HEK293 (cell line): ENCODE results near the gene THTPA.

Experiments
- CTCF ChIA-PET: fragments of 350-600 bp; formaldehyde crosslinking; extraction: SDS; loops from one replicate; lab custom pipeline; 2021; ENCODE audit warnings: antibody characterized with exemption; lab: Yijun Ruan, JAX
- POLR2A ChIA-PET: fragments of 300-600 bp; formaldehyde crosslinking; extraction: SDS; loops from one replicate; lab custom pipeline; 2020; ENCODE audit warnings: antibody characterized with exemption, inconsistent platforms; lab: Yijun Ruan, JAX
- H3K27ac ChIP-seq: fragments of 200-500 bp; sonication (Bioruptor generic); 2 replicates; pipeline ENCODE4 v1.5.1; 2014; ENCODE audit warnings: low read depth, low read length, control low read depth, inconsistent platforms; ENCODE audit errors: extremely low read depth
- H3K36me3 ChIP-seq, 2 experiments: fragments of 200-500 bp in 1 of 2; sonication (Bioruptor generic) in 1 of 2; 1 replicate in 1 of 2; 2 replicates in 1 of 2; pipeline ENCODE4 v1.5.1; 2014 to 2017; ENCODE audit warnings: inconsistent platforms in 2 of 2, low read length in 2 of 2; ENCODE audit not compliant: control insufficient read depth in 2 of 2, insufficient read depth in 1 of 2
- H3K4me1 ChIP-seq: fragments of 200-500 bp; sonication (Bioruptor generic); 2 replicates; pipeline ENCODE4 v1.5.1; 2014; ENCODE audit warnings: mild to moderate bottlenecking, low read length, inconsistent platforms; ENCODE audit not compliant: control insufficient read depth, insufficient read depth
- H3K4me3 ChIP-seq: 2 replicates; pipeline ENCODE4 v1.5.1; 2011; ENCODE audit warnings: low read depth, mild to moderate bottlenecking, control low read depth, low read length, moderate library complexity
- H3K9me3 ChIP-seq: fragments of 200-500 bp; sonication (Bioruptor generic); 2 replicates; pipeline ENCODE4 v1.5.1; 2014; ENCODE audit warnings: low read depth, low read length, inconsistent platforms; ENCODE audit not compliant: control insufficient read depth, insufficient read depth
- EGR2 ChIP-seq: fragments of 450-650 bp; formaldehyde crosslinking; IDR thresholded peaks from 2 replicates; pipeline ENCODE4 v1.5.1; 2016; ENCODE audit warnings: low read depth, missing biosample characterization, missing genetic modification characterization
- GFI1B ChIP-seq: fragments of 450-650 bp; formaldehyde crosslinking; IDR thresholded peaks from 2 replicates; pipeline ENCODE4 v1.5.1; 2016; ENCODE audit warnings: missing biosample characterization, missing genetic modification characterization
- GLI2 ChIP-seq: fragments of 450-650 bp; formaldehyde crosslinking; IDR thresholded peaks from 2 replicates; pipeline ENCODE4; 2017; ENCODE audit warnings: missing biosample characterization, missing genetic modification characterization, low read depth, borderline replicate concordance
- KLF1 ChIP-seq: fragments of 450-650 bp; formaldehyde crosslinking; IDR thresholded peaks from 2 replicates; pipeline ENCODE4 v1.5.1; 2016; ENCODE audit warnings: missing biosample characterization, missing genetic modification characterization
- KLF16 ChIP-seq: fragments of 450-650 bp; formaldehyde crosslinking; IDR thresholded peaks from 2 replicates; pipeline ENCODE4 v1.5.1; 2017; ENCODE audit warnings: missing biosample characterization, missing genetic modification characterization
- KLF7 ChIP-seq: fragments of 450-650 bp; formaldehyde crosslinking; IDR thresholded peaks from 2 replicates; pipeline ENCODE4 v1.5.1; 2016; ENCODE audit warnings: missing biosample characterization, missing genetic modification characterization, borderline replicate concordance
- PRDM10 ChIP-seq: fragments of 450-650 bp; formaldehyde crosslinking; IDR thresholded peaks from 2 replicates; pipeline ENCODE4 v1.5.1; 2016; ENCODE audit warnings: missing biosample characterization, missing genetic modification characterization
- ZBTB1 ChIP-seq: fragments of 450-650 bp; formaldehyde crosslinking; IDR thresholded peaks from 2 replicates; pipeline ENCODE4 v1.5.1; 2016; ENCODE audit warnings: missing biosample characterization, missing genetic modification characterization
- ZBTB17 ChIP-seq: fragments of 450-650 bp; formaldehyde crosslinking; IDR thresholded peaks from 2 replicates; pipeline ENCODE4 v1.5.1; 2016; ENCODE audit warnings: missing biosample characterization, missing genetic modification characterization
- ZBTB6 ChIP-seq: fragments of 450-650 bp; formaldehyde crosslinking; IDR thresholded peaks from 2 replicates; pipeline ENCODE4 v1.5.1; 2017; ENCODE audit warnings: missing biosample characterization, missing genetic modification characterization
- ZNF274 ChIP-seq, 2 experiments: fragments of 200-500 bp in 1 of 2; fragments of 450-650 bp in 1 of 2; sonication (Bioruptor generic) in 1 of 2; formaldehyde crosslinking in 1 of 2; IDR thresholded peaks; 2 replicates each; pipeline versions ENCODE4 v1.5.1 to v1.6.1; 2014 to 2016; ENCODE audit warnings: borderline replicate concordance in 1 of 2, inconsistent platforms in 1 of 2, low read length in 1 of 2, missing biosample characterization in 1 of 2, missing genetic modification characterization in 1 of 2
- ZNF335 ChIP-seq: fragments of 450-650 bp; formaldehyde crosslinking; conservative IDR thresholded peaks from 2 replicates; pipeline ENCODE4 v1.5.1; 2016; ENCODE audit warnings: missing biosample characterization, missing genetic modification characterization
- ZNF394 ChIP-seq: fragments of 450-650 bp; formaldehyde crosslinking; IDR thresholded peaks from 2 replicates; pipeline ENCODE4 v1.5.1; 2016; ENCODE audit warnings: missing biosample characterization, missing genetic modification characterization, mild to moderate bottlenecking, moderate library complexity, borderline replicate concordance
- ZNF426 ChIP-seq: fragments of 450-650 bp; formaldehyde crosslinking; IDR thresholded peaks from 2 replicates; pipeline ENCODE4 v1.5.1; 2017; ENCODE audit warnings: missing biosample characterization, missing genetic modification characterization, mild to moderate bottlenecking, inconsistent platforms, moderate library complexity
- ZNF776 ChIP-seq: fragments of 450-650 bp; formaldehyde crosslinking; IDR thresholded peaks from 2 replicates; pipeline ENCODE4 v1.5.0; 2017; ENCODE audit warnings: missing biosample characterization, missing genetic modification characterization, borderline replicate concordance
- ZXDB ChIP-seq: fragments of 450-650 bp; formaldehyde crosslinking; IDR thresholded peaks from 2 replicates; pipeline ENCODE4 v1.5.1; 2016; ENCODE audit warnings: missing biosample characterization, missing genetic modification characterization
- TF ChIP-seq, protein P1 (sequence below): fragments of 450-650 bp; formaldehyde crosslinking; IDR thresholded peaks from 2 replicates; pipeline ENCODE4 v1.5.1; 2016; ENCODE audit warnings: missing biosample characterization, missing genetic modification characterization, borderline replicate concordance
- TF ChIP-seq, protein P2 (sequence below): fragments of 450-650 bp; formaldehyde crosslinking; IDR thresholded peaks from 2 replicates; pipeline ENCODE4 v1.5.1; 2016; ENCODE audit warnings: missing biosample characterization, missing genetic modification characterization
- TF ChIP-seq, protein P3 (sequence below): fragments of 450-650 bp; formaldehyde crosslinking; IDR thresholded peaks from 2 replicates; pipeline ENCODE4 v1.5.1; 2016; ENCODE audit warnings: missing biosample characterization, missing genetic modification characterization

THTPA gene

DNA sequence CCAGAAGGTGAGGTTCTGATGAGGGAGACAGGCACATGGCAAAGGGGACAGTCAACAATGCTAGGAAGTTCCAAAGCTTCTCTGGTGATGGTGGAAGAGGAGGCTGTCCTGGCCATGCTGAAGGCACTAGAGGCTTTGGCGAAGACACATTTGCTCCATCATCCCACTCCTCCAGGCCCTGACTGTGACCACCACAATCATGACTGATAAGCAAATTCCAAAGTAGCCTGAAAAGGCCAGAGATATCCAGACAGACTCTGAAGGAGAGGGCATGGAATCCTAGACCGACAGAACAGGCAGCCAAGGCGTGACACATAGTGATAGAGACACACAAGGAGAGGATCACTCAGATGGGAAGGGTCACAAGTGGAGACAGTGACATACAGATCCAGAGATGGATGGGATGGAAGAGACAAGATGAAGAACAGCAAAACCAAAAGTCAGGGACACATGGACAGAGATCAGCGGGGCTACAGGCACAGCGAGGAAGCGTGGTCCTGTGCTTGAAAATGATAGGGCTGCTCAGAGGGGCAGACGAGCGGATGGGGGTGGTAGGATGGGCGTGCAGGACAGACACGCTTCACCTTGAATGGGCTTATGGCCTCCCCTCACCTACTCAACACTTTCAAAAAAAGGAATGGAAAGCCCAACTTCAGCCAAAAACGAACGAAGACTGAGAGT, 5.8 kb upstream of the THTPA start:
- H3K4me1 ChIP-seq, result peaks cover 9% of the 10 kb centered on the region

GRCh38 chr14:23550812-23551265, 5.2 kb upstream of the THTPA start:
- H3K9me3 ChIP-seq, result no peaks in the 10 kb centered on the region
- H3K36me3 ChIP-seq, result no peaks in the 10 kb centered on the region
- peak overlapping the region; percentile 74 for H3K27ac ChIP-seq
- ChIA-PET CTCF (no interaction called here), POLR2A (interaction anchor here (0.6 to 1.4 kb wide), 2 partner anchors 11 to 71 kb away, joined by 3 to 5 read pairs; no protein-coding TSS in a partner anchor)
- peaks cover 9% of the 10 kb centered on the region; the same call in 1 of the 2 replicates for H3K4me1 ChIP-seq
- H3K4me3 ChIP-seq, result peak overlapping the region; percentile 69
- TF ChIP-seq KLF1, result peak; percentile 6; the same call in 1 of the 2 replicates
- no peak for TF ChIP-seq ZBTB17
- peak; percentile 18; the same call in 1 of the 2 replicates for TF ChIP-seq ZNF394 (tag by site-specific recombination)
- TF ChIP-seq, protein P1, sequence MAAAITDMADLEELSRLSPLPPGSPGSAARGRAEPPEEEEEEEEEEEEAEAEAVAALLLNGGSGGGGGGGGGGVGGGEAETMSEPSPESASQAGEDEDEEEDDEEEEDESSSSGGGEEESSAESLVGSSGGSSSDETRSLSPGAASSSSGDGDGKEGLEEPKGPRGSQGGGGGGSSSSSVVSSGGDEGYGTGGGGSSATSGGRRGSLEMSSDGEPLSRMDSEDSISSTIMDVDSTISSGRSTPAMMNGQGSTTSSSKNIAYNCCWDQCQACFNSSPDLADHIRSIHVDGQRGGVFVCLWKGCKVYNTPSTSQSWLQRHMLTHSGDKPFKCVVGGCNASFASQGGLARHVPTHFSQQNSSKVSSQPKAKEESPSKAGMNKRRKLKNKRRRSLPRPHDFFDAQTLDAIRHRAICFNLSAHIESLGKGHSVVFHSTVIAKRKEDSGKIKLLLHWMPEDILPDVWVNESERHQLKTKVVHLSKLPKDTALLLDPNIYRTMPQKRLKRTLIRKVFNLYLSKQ, result no peak
- 0 out of 2 replicates have a peak, but pooled peaks have one; percentile 10 for TF ChIP-seq ZXDB (tag by site-specific recombination)
- no peak for TF ChIP-seq ZNF274 (IDR thresholded peaks at IDR 0.05; ENCODE audit: low read length)
- TF ChIP-seq ZNF274 (tag by site-specific recombination; IDR thresholded peaks at IDR 0.05; ENCODE audit: borderline replicate concordance), result no peak
- TF ChIP-seq EGR2, result peak; percentile 86
- TF ChIP-seq, protein P2, sequence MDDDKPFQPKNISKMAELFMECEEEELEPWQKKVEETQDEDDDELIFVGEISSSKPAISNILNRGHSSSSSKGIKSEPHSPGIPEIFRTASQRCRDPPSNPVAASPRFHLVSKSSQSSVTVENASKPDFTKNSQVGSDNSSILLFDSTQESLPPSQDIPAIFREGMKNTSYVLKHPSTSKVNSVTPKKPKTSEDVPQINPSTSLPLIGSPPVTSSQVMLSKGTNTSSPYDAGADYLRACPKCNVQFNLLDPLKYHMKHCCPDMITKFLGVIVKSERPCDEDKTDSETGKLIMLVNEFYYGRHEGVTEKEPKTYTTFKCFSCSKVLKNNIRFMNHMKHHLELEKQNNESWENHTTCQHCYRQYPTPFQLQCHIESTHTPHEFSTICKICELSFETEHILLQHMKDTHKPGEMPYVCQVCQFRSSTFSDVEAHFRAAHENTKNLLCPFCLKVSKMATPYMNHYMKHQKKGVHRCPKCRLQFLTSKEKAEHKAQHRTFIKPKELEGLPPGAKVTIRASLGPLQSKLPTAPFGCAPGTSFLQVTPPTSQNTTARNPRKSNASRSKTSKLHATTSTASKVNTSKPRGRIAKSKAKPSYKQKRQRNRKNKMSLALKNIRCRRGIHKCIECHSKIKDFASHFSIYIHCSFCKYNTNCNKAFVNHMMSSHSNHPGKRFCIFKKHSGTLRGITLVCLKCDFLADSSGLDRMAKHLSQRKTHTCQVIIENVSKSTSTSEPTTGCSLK (tag by site-specific recombination), result no peak
- no peak for TF ChIP-seq KLF7 (tag by site-specific recombination)
- no peak for TF ChIP-seq ZNF335 (tag by site-specific recombination)
- TF ChIP-seq GFI1B (tag by site-specific recombination), result no peak
- no peak for TF ChIP-seq ZNF426
- 0 out of 2 replicates have a peak, but pooled peaks have one; percentile 3 for TF ChIP-seq ZBTB1 (tag by site-specific recombination)
- TF ChIP-seq PRDM10 (tag by site-specific recombination), result peak; percentile 56
- no peak for TF ChIP-seq GLI2
- TF ChIP-seq, protein P3, sequence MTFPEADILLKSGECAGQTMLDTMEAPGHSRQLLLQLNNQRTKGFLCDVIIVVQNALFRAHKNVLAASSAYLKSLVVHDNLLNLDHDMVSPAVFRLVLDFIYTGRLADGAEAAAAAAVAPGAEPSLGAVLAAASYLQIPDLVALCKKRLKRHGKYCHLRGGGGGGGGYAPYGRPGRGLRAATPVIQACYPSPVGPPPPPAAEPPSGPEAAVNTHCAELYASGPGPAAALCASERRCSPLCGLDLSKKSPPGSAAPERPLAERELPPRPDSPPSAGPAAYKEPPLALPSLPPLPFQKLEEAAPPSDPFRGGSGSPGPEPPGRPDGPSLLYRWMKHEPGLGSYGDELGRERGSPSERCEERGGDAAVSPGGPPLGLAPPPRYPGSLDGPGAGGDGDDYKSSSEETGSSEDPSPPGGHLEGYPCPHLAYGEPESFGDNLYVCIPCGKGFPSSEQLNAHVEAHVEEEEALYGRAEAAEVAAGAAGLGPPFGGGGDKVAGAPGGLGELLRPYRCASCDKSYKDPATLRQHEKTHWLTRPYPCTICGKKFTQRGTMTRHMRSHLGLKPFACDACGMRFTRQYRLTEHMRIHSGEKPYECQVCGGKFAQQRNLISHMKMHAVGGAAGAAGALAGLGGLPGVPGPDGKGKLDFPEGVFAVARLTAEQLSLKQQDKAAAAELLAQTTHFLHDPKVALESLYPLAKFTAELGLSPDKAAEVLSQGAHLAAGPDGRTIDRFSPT, result no peak
- TF ChIP-seq KLF16 (tag by site-specific recombination), result peak; percentile 52; the same call in 1 of the 2 replicates

More for the DNA sequence above, 5.8 kb upstream of the THTPA start:
- H3K27ac ChIP-seq, result peak overlapping the region; percentile 74; the same call in 1 of the 2 replicates
- peak overlapping the region; percentile 69 for H3K4me3 ChIP-seq
- CTCF ChIA-PET, result interaction anchor here (0.7 to 1.3 kb wide), 3 partner anchors 11 to 73 kb away, joined by 3 to 7 read pairs (median 3); no protein-coding TSS in a partner anchor
- no peaks in the 10 kb centered on the region for H3K9me3 ChIP-seq
- TF ChIP-seq ZBTB1 (tag by site-specific recombination), result 0 out of 2 replicates have a peak, but pooled peaks have one; percentile 6
- no peak for TF ChIP-seq ZNF776
- 0 out of 2 replicates have a peak, but pooled peaks have one; percentile 33 for TF ChIP-seq ZBTB6 (tag by site-specific recombination)
- TF ChIP-seq, all 188 proteins: peak for 2
- POLR2A ChIA-PET, result interaction anchor here (0.6 kb wide), 1 partner anchor 71 kb away, joined by 3 read pairs; no protein-coding TSS in a partner anchor
- H3K36me3 ChIP-seq, result no peaks in the 10 kb centered on the region
